Small intestine (tissue), 7 donors: ENCODE data around the gene AK9. TPM values are rescaled to one million over a fixed set of nuclear protein-coding genes. Genes with fewer than 3 reads are reported as not detected.
"Not testable (repeated sequence)": the region's sequence is repeated elsewhere in the genome, so short reads cannot be mapped to it uniquely, and the experiment has no call there.

Experiments used
- DNase-seq, 2 donors: peaks; one replicate each; pipeline versions ENCODE4 v3.0.0 to v3.0.0-alpha.2; 2013
- FAIRE-seq: peaks from 2 replicates; lab custom pipeline; 2012; peaks lifted over from hg19 to GRCh38; lab: Jason Lieb, UNC
- H3K27ac ChIP-seq, 3 donors: one replicate each; pipeline ENCODE4 v1.5.1; 2013; ENCODE audit warnings: low read length in 2 of 3, mild to moderate bottlenecking in 2 of 3, control low read depth in 1 of 3, inconsistent platforms in 1 of 3, low read depth in 1 of 3, moderate library complexity in 1 of 3
- H3K27me3 ChIP-seq, 3 donors: one replicate each; pipeline ENCODE4 v1.6.1; 2013; ENCODE audit warnings: low read length in 3 of 3, inconsistent platforms in 1 of 3; ENCODE audit not compliant: control insufficient read depth in 3 of 3, insufficient read depth in 3 of 3
- H3K36me3 ChIP-seq, 3 donors: one replicate each; pipeline ENCODE4 v1.6.1; 2013; ENCODE audit warnings: low read length in 3 of 3, inconsistent platforms in 1 of 3, low read depth in 1 of 3, mild to moderate bottlenecking in 1 of 3, moderate library complexity in 1 of 3; ENCODE audit not compliant: control insufficient read depth in 3 of 3, insufficient read depth in 2 of 3
- H3K4me1 ChIP-seq, 3 donors: one replicate each; pipeline ENCODE4 v1.6.1; 2013; ENCODE audit warnings: low read length in 2 of 3, inconsistent platforms in 1 of 3, low read depth in 1 of 3, mild to moderate bottlenecking in 1 of 3, moderate library complexity in 1 of 3; ENCODE audit not compliant: control insufficient read depth in 3 of 3, insufficient read depth in 2 of 3
- H3K4me3 ChIP-seq, 3 donors: one replicate each; pipeline ENCODE4 v1.5.1; 2013; ENCODE audit warnings: low read length in 3 of 3, control low read depth in 1 of 3, inconsistent platforms in 1 of 3, low read depth in 1 of 3, mild to moderate bottlenecking in 1 of 3, moderate library complexity in 1 of 3
- H3K9me3 ChIP-seq, 2 donors: one replicate each; pipeline ENCODE4 v1.6.1; 2013; ENCODE audit warnings: low read depth in 1 of 2, low read length in 1 of 2; ENCODE audit not compliant: control insufficient read depth in 2 of 2, insufficient read depth in 1 of 2
- WGBS, 3 donors: extraction: QIAGEN DNeasy Blood & Tissue Kit; methylation state at CpG; one replicate each; pipeline ENCODE4 v1.1.7; 2013; 5-methylcytosine and 5-hydroxymethylcytosine counted together
- polyA plus RNA-seq, 4 donors: library from polyadenylated mRNA; stranded (reverse) in 3 of 4; unstranded in 1 of 4; fragments of 200-250 nt in 3 of 4; fragments of 120-200 nt in 1 of 4; gene quantifications; one replicate each; pipeline versions ENCODE4 v1.2.1 to v1.2.3, GENCODE V29; 2013
- donor health status: healthy with polysubstance abuse.
- donor health status: control.
- donor health status: control.
- donor health status: Bipolar disorder and iron deficiency.
- donor health status: healthy.

AK9 gene
- polyA plus RNA-seq, 4 donors, result 2.9 to 7.0 (median 4.3) TPM

DNA sequence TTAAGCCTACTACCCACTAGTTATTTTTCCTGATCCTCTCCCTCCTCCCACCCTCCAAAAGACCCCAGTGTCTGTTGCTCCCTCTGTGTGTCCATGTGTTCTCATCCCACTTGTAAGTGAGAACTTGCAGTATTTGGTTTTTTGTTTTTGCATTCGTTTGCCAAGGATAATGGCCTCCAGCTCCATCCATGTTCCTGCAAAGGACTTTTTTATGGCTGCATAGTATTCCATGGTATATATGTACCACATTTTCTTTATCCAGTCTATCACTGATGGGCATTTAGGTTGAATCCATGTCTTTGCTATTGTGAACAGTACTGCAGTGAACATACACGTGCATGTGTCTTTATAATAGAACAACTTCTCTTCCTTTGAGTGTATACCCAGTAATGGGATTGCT, 17.1 kb upstream of the AK9 start:
- not testable (repeated sequence) for H3K36me3 ChIP-seq, FAIRE-seq, H3K4me3 ChIP-seq, DNase-seq, H3K9me3 ChIP-seq, H3K4me1 ChIP-seq, H3K27me3 ChIP-seq, H3K27ac ChIP-seq
- WGBS, 3 donors, result 89 to 91% (median 90%) methylated on average over 2 of the region's 2 CpGs

DNA sequence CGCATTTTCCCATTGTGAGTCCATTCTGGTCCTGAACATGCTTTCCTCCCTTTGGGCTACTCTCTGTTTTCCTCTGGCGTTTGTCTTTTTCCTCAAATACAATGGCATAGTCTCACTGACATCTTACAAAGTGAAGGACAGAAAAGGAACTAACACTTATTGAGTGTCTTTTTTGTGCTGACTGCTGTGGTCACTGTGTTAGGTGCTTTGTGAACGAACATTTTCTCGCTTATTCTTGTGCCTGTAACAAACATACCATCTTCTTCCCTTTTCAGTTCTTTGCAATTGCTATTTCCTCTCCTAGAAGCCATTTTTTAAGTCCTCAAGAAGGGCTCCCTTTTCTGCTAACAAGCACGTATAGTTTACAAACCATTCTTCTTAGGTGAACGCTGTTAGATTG, 15.5 kb upstream of the AK9 start:
- H3K4me3 ChIP-seq, result no peak overlapping the region
- no peak for FAIRE-seq
- no peak for DNase-seq
- H3K36me3 ChIP-seq, result no peaks in the 10 kb centered on the region
- peaks cover 0 to 3% of the 10 kb centered on the region in 2 donors for H3K9me3 ChIP-seq
- H3K27me3 ChIP-seq, result no peaks in the 10 kb centered on the region
- 75 to 87% (median 80%) methylated on average over 6 of the region's 6 CpGs for WGBS, 3 donors
- H3K4me1 ChIP-seq, result no peaks in the 10 kb centered on the region
- H3K27ac ChIP-seq, result no peak overlapping the region

DNA sequence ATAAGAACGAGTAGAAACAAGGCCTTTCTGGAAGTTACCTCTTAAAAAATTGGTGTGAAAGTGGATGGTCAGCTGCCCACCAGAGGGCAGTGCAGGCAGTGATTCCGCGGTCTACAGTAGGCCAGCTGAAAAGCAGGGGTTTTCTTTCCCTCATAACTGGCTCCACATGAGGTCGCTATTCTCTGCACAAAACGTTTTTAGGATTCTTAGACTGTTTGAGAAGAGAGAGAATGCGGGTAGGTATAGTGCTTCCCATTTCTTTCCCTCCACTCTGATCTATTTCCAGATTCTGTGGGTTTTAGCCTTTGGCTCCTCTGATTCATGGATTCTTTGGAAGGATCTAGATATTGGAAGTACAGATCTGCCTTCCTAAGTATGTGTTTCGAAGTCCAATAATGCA, 14.3 kb upstream of the AK9 start:
- H3K4me1 ChIP-seq, result no peaks in the 10 kb centered on the region
- no peaks in the 10 kb centered on the region for H3K36me3 ChIP-seq
- FAIRE-seq (peak; percentile 23), DNase-seq (peak; percentile 80 to 88)
- no peak overlapping the region for H3K4me3 ChIP-seq
- peaks cover 0 to 3% of the 10 kb centered on the region in 2 donors for H3K9me3 ChIP-seq
- H3K27ac ChIP-seq, result no peak overlapping the region
- WGBS, 3 donors, result 15 to 17% (median 16%) methylated on average over 7 of the region's 7 CpGs
- no peaks in the 10 kb centered on the region for H3K27me3 ChIP-seq

DNA sequence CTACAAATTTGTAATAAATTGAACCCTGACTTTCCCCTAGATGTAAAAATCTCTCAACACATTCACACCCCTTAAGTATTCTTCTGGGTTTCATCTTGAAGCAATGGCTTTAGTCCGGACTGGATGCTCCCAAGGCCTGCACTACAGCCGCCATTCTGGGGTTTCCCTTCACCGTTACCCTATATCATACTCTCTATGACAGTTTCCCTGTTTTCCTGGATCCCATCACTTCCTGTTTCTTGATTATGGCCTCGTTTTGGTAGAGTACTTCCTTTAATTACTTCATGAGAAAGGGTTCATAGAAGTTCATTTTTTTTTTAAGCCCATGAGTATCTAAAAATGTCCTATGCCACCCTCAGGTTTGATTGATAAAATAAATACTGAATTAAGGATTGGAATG, 11.8 kb upstream of the AK9 start:
- no peak overlapping the region for H3K27ac ChIP-seq
- FAIRE-seq, result no peak
- WGBS, 3 donors, result 58 to 73% (median 66%) methylated on average over 4 of the region's 4 CpGs
- DNase-seq, result no peak
- no peaks in the 10 kb centered on the region for H3K4me1 ChIP-seq
- H3K4me3 ChIP-seq, result no peak overlapping the region
- no peaks in the 10 kb centered on the region for H3K27me3 ChIP-seq
- no peaks in the 10 kb centered on the region for H3K9me3 ChIP-seq
- H3K36me3 ChIP-seq, result peaks cover 0 to 3% (median 0%) of the 10 kb centered on the region in 3 donors

DNA sequence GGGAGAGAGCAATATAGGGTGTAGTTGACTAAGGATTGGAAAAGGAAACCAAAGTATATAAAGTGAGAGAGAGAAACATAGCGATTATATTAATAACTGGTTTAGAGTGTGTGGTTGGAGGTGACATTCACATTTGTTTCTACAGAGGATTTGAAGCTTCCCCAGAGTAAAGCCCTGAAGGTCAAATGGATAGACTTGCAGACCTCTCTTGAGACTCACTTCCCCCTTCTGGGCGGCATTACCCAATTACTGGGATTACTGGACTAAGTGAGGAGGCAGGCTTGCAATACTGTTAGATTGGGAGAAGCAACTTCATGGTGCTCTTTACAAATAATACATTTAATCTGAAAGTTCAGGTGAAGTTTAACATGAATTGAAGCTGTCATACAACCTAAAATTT, 10.8 kb upstream of the AK9 start:
- DNase-seq (no peak), FAIRE-seq (no peak)
- H3K4me1 ChIP-seq, result no peaks in the 10 kb centered on the region
- H3K27me3 ChIP-seq, result no peaks in the 10 kb centered on the region
- no peaks in the 10 kb centered on the region for H3K9me3 ChIP-seq
- no peak overlapping the region for H3K27ac ChIP-seq
- no peak overlapping the region for H3K4me3 ChIP-seq
- H3K36me3 ChIP-seq, result peaks cover 0 to 3% (median 0%) of the 10 kb centered on the region in 3 donors
- WGBS, 3 donors, result 81 to 97% (median 82%) methylated on average over 2 of the region's 2 CpGs

DNA sequence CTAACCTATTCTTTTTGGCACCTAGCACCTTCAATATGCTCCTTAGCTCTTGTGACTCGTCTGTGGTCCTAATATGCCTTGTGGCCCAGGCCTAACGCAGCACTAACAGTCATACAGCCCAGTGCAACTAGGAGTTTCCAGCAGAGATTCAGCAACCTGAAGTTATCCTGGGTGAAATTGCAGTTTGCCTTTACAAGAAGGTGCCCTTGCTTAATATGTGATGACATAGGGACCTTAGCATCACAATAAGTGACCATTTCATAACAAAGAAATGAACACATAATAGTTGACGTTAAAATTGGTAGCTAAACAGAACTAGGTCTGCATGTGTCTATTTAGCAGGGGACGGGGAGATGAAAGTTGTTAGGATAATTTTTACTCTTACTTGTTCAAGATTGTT, 10.2 kb upstream of the AK9 start:
- no peak overlapping the region for H3K27ac ChIP-seq
- FAIRE-seq (no peak), DNase-seq (no peak)
- 90 to 94% (median 92%) methylated on average over 4 of the region's 4 CpGs for WGBS, 3 donors
- peaks cover 0 to 3% (median 0%) of the 10 kb centered on the region in 3 donors for H3K36me3 ChIP-seq
- no peaks in the 10 kb centered on the region for H3K9me3 ChIP-seq
- no peaks in the 10 kb centered on the region for H3K4me1 ChIP-seq
- H3K27me3 ChIP-seq, result no peaks in the 10 kb centered on the region
- no peak overlapping the region for H3K4me3 ChIP-seq

DNA sequence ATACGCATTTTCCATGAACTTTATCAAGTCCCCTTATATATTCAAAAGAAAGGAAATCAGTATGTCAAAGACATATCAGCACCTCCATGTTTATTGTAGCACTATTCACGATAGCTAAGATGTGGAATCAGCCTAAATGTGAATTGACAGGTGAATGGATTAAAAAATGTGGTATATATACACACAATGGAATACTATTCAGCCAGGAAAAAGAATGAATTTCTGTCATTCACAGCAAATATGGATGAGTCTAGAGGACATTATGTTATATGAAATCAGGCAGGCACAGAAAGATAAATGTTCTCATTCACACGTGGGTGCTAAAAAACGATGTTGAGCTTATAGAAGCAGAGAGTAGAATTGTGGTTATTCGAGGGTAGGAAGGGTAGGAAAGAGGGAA, 5.4 kb upstream of the AK9 start:
- H3K4me3 ChIP-seq, result no peak overlapping the region
- no peaks in the 10 kb centered on the region for H3K27me3 ChIP-seq
- no peaks in the 10 kb centered on the region for H3K9me3 ChIP-seq
- peaks cover 0 to 3% (median 0%) of the 10 kb centered on the region in 3 donors for H3K36me3 ChIP-seq
- no peaks in the 10 kb centered on the region for H3K4me1 ChIP-seq
- FAIRE-seq, result no peak
- DNase-seq, result no peak
- 91 to 97% (median 96%) methylated on average over 5 of the region's 5 CpGs for WGBS, 3 donors
- H3K27ac ChIP-seq, result no peak overlapping the region

DNA sequence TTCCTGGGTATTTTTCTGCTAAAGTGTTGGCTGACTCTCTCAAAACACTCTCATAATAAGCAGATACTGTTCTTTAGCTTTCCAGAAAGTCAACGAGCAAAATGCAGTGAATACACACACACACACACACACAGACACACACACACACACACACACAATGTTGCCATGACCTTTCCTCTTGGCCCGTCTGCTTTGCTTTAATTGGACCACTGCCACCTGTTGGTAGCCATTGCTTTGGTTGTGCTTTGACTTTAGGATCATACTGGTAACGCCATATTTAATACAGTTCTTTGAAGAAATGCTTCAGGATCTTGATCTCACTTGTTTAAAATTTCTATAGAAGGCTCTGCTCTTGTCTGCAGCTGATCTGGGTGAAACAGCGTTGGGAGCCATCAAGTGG, 4.5 kb upstream of the AK9 start:
- peak in 1 of 2 donors; percentile 18 for DNase-seq
- 65 to 74% (median 70%) methylated on average over 4 of the region's 4 CpGs for WGBS, 3 donors

DNA sequence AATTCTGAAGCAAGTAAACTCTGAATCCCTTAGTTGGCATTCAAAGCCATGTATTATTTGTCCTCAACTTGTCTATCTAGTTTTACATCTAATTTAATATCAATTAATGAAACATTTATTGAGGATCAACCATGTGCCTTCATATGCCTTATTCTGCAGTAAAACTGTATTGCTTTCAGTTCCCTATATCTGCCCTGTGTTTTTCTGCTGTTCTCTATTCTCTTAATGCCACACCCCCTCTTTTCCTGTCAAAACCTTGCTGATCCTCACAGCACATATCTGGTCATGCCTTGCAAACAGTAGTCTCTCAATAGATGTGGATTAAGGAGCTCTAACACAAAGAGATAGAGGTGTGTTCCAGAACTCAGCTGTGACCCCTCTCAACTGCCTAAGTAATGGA, 2.1 kb upstream of the AK9 start:
- Histone ChIP-seq H3K9me3 (no peaks in the 10 kb centered on the region), H3K27ac (no peak overlapping the region), H3K36me3 (no peaks in the 10 kb centered on the region), H3K4me3 (no peak overlapping the region), H3K27me3 (no peaks in the 10 kb centered on the region), H3K4me1 (no peaks in the 10 kb centered on the region)
- DNase-seq (no peak), FAIRE-seq (no peak)

More for the DNA sequence above, 4.5 kb upstream of the AK9 start:
- Histone ChIP-seq H3K4me3 (no peak overlapping the region), H3K27me3 (no peaks in the 10 kb centered on the region), H3K27ac (no peak overlapping the region), H3K9me3 (no peaks in the 10 kb centered on the region), H3K36me3 (peaks cover 0 to 3% (median 0%) of the 10 kb centered on the region in 3 donors), H3K4me1 (no peaks in the 10 kb centered on the region)
- FAIRE-seq, result no peak
